ENCODE measurements around the gene PARD3B. TPM values are rescaled to one million over a fixed set of nuclear protein-coding genes. Genes with fewer than 3 reads are reported as not detected.

Gene PARD3B
- total RNA-seq, 1 experiment from 2014 or later: 6.4 TPM

DNA sequence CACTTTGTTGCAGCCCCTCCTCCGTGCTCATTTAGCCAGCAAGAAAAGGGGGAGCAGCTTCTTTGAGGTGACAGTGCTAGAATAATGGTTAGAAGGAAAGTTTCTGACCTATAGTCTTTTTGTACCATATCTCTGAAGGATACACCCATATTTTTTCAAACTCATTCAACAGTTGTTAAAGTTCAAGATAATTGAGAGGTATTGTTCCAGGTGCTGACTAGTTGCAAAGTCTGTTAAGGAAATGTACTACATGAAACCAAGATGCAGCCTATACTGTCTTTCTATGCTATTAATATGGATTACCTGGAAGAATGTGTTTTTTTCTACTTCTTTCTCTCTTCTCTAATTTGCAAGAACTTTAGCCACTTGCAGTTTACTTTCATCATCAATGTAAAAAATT, 495.0 kb downstream of the PARD3B start:
- Histone ChIP-seq H4K5ac (ENCODE audit: insufficient read length, low read depth, low read length) (no peak overlapping the region), H3K27ac (ENCODE audit: insufficient read length, low read depth, low read length) (no peak overlapping the region), H2BK120ac (ENCODE audit: low read depth, low read length, poor library complexity, severe bottlenecking) (no peak overlapping the region), H2BK15ac (ENCODE audit: low read depth, low read length) (no peak overlapping the region), H4K20me1 (ENCODE audit: control insufficient read depth, insufficient read depth, insufficient read length) (no peaks in the 10 kb centered on the region), H2BK20ac (ENCODE audit: low read depth, low read length, poor library complexity, severe bottlenecking) (no peak overlapping the region), H3K23me2 (ENCODE audit: insufficient read length, low read depth, low read length, poor library complexity, severe bottlenecking) (no peaks in the 10 kb centered on the region), H2BK5ac (ENCODE audit: insufficient read length, low read length) (no peak overlapping the region), H3K18ac (ENCODE audit: insufficient read length, low read depth, low read length) (no peak overlapping the region), H3K4me1 (ENCODE audit: insufficient read depth, low read length) (no peaks in the 10 kb centered on the region), H3K79me1 (ENCODE audit: insufficient read depth, low read depth, low read length, poor library complexity, severe bottlenecking) (no peaks in the 10 kb centered on the region), H2AFZ (ENCODE audit: low read length) (no peak overlapping the region), H3K23ac (ENCODE audit: insufficient read length, low read depth, low read length) (no peak overlapping the region), H3K79me2 (ENCODE audit: insufficient read depth, low read length) (no peaks in the 10 kb centered on the region), H3K27me3 (ENCODE audit: insufficient read depth, low read length) (no peaks in the 10 kb centered on the region), H3K14ac (ENCODE audit: insufficient read depth, low read length) (no peak overlapping the region), H3K9me3 (ENCODE audit: control insufficient read depth, low read depth, low read length) (no peaks in the 10 kb centered on the region), H2BK12ac (ENCODE audit: insufficient read length, low read depth, low read length) (no peak overlapping the region), H3K4me2 (ENCODE audit: insufficient read depth, insufficient read length, low read length) (no peak overlapping the region), H2AK5ac (ENCODE audit: insufficient read length, low read length) (no peak overlapping the region), H3K56ac (ENCODE audit: insufficient read length, low read depth, low read length) (no peak overlapping the region), H3T11ph (ENCODE audit: low read length) (no peak overlapping the region), H4K91ac (ENCODE audit: insufficient read length, low read depth, low read length) (no peak overlapping the region), H3K4ac (ENCODE audit: low read depth, low read length) (no peak overlapping the region), H3K9ac (ENCODE audit: extremely low read depth, insufficient read length, low read length) (no peak overlapping the region), H4K8ac (replicated peaks; ENCODE audit: insufficient read length, low read depth, low read length) (no peak overlapping the region)
- H3K4me1 Mint-ChIP-seq: peaks cover 6 to 10% of the 10 kb centered on the region in 2 experiments
- no CpG with 5 or more reads among the region's 1 CpG for WGBS (ENCODE audit: extremely low coverage, insufficient read length, low lambda C conversion rate)
- no peak for TF ChIP-seq CTCF (conservative IDR thresholded peaks at IDR 0.05)
- no peak overlapping the region for H3K27ac Mint-ChIP-seq
- peaks cover 0 to 5% (median 3%) of the 10 kb centered on the region in 3 experiments; a peak in 2 of 7 replicates for H3K36me3 Mint-ChIP-seq (ENCODE audit: insufficient read depth in 1 of 3, low read depth in 3 of 3)
- no peak for DNase-seq
- H3K9me3 Mint-ChIP-seq: peaks cover 4% of the 10 kb centered on the region in 2 experiments; a peak in 2 of 5 replicates
- H3K27me3 Mint-ChIP-seq (ENCODE audit: low read depth): no peaks in the 10 kb centered on the region
- H3K4me3 Mint-ChIP-seq: no peak overlapping the region

Measured in H9 (cell line).